Suprapubic skin (tissue), 4 donors: ENCODE data around the gene ADCY4.

Experiments
- EP300 ChIP-seq: sonication (generic); formaldehyde crosslinking; IDR thresholded peaks from one replicate; pipeline ENCODE4 v1.6.1; 2017; ENCODE audit warnings: antibody characterized with exemption
- POLR2A ChIP-seq, 2 donors: fragments of 450-650 bp; IDR thresholded peaks; one replicate each; pipeline ENCODE4 v1.6.1; 2017; ENCODE audit warnings: antibody characterized with exemption in 2 of 2, mild to moderate bottlenecking in 2 of 2, moderate library complexity in 2 of 2
- POLR2AphosphoS5 ChIP-seq, 3 donors: sonication (generic); formaldehyde crosslinking; IDR thresholded peaks; one replicate each; pipeline ENCODE4 v1.6.1; 2017; ENCODE audit warnings: antibody characterized with exemption in 3 of 3
- TF ChIP-seq, protein P1 (sequence below), 2 donors: fragments of 200-600 bp in 1 of 2; fragments of 450-650 bp in 1 of 2; sonication (generic) in 1 of 2; IDR thresholded peaks; one replicate each; pipeline ENCODE4 v1.5.1; 2016 to 2019; ENCODE audit warnings: antibody characterized with exemption in 2 of 2, mild to moderate bottlenecking in 1 of 2, moderate library complexity in 1 of 2

DNA sequence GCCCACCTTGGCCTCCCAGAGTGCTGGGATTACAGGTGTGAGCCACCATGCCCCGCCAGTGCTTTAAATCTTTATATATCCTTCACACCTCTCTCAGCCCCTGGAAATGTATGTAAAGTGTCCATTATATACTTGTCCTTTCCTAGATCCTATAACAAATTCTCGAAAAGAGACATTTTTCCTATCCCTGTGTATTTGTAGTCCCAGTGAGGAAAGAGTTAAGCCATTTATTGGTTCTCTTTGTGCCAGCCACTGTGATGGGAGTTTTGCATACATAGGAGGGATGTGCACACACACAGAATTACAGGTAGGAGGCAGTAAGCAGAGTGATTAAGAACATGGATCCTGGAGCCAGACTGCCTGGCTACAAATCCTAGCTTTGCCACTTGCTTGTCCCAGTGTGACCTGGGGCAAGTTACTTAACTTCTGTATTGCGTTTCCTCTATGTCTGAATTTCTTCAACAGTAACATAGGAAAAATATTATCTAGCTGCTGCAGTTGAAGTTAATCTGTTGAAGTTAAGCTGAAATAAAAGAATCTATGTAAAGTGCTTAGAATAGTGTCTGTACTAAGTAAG, 61.4 kb downstream of the ADCY4 start:
- TF ChIP-seq, protein P1, sequence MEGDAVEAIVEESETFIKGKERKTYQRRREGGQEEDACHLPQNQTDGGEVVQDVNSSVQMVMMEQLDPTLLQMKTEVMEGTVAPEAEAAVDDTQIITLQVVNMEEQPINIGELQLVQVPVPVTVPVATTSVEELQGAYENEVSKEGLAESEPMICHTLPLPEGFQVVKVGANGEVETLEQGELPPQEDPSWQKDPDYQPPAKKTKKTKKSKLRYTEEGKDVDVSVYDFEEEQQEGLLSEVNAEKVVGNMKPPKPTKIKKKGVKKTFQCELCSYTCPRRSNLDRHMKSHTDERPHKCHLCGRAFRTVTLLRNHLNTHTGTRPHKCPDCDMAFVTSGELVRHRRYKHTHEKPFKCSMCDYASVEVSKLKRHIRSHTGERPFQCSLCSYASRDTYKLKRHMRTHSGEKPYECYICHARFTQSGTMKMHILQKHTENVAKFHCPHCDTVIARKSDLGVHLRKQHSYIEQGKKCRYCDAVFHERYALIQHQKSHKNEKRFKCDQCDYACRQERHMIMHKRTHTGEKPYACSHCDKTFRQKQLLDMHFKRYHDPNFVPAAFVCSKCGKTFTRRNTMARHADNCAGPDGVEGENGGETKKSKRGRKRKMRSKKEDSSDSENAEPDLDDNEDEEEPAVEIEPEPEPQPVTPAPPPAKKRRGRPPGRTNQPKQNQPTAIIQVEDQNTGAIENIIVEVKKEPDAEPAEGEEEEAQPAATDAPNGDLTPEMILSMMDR (IDR thresholded peaks at IDR 0.05) = no peak
- TF ChIP-seq EP300 (no peak), POLR2AphosphoS5 (IDR thresholded peaks at IDR 0.05) (no peak), POLR2A (IDR thresholded peaks at IDR 0.05) (no peak)
